Fibroblast of skin of back (primary cell): ENCODE results near the gene ZNF804A.
A peak's percentile ranks its signal among the peaks of the same experiment; 100 is the strongest.

ENCODE experiments used
- DNase-seq: peaks from one replicate; pipeline ENCODE4 v3.0.0-alpha.2; 2013

Gene ZNF804A

GRCh38 chr2:184611361-184612085, 13.2 kb downstream of the ZNF804A start:
- peak; percentile 57 for DNase-seq

GRCh38 chr2:184620367-184620766, 22.0 kb downstream of the ZNF804A start:
- peak; percentile 1 for DNase-seq

- DNase-seq: no peak
These were observed 26.0 kb downstream of the ZNF804A start for GRCh38 chr2:184624311-184624710.

- no peak for DNase-seq
These were observed 29.7 kb downstream of the ZNF804A start for GRCh38 chr2:184628051-184628450.

- DNase-seq: no peak
These were observed 35.4 kb downstream of the ZNF804A start for GRCh38 chr2:184633726-184634125.

- no peak for DNase-seq
These were observed 39.5 kb downstream of the ZNF804A start for GRCh38 chr2:184637781-184638180.

GRCh38 chr2:184644685-184645084, 46.4 kb downstream of the ZNF804A start:
- no peak for DNase-seq

GRCh38 chr2:184646177-184646576, 47.8 kb downstream of the ZNF804A start:
- DNase-seq: peak; percentile 27

GRCh38 chr2:184646593-184646992, 48.3 kb downstream of the ZNF804A start:
- DNase-seq: no peak

GRCh38 chr2:184654945-184655344, 56.6 kb downstream of the ZNF804A start:
- no peak for DNase-seq

GRCh38 chr2:184677171-184677570, 78.8 kb downstream of the ZNF804A start:
- no peak for DNase-seq

GRCh38 chr2:184679219-184680018, 81.1 kb downstream of the ZNF804A start:
- no peak for DNase-seq

GRCh38 chr2:184680825-184681224, 82.5 kb downstream of the ZNF804A start:
- DNase-seq: no peak

GRCh38 chr2:184681642-184682321, 83.5 kb downstream of the ZNF804A start:
- no peak for DNase-seq

- DNase-seq: no peak
These were observed 85.6 kb downstream of the ZNF804A start for GRCh38 chr2:184683911-184684310.

GRCh38 chr2:184685999-184686841, 87.9 kb downstream of the ZNF804A start:
- DNase-seq: peak; percentile 18

GRCh38 chr2:184689638-184690037, 91.3 kb downstream of the ZNF804A start:
- no peak for DNase-seq

GRCh38 chr2:184692141-184692734, 93.9 kb downstream of the ZNF804A start:
- DNase-seq: peak; percentile 19

GRCh38 chr2:184696644-184697043, 98.3 kb downstream of the ZNF804A start:
- no peak for DNase-seq

- no peak for DNase-seq
These were observed 100.1 kb downstream of the ZNF804A start for GRCh38 chr2:184698476-184698875.

- no peak for DNase-seq
These were observed 123.6 kb downstream of the ZNF804A start for GRCh38 chr2:184721881-184722280.

GRCh38 chr2:184727813-184728212, 129.5 kb downstream of the ZNF804A start:
- no peak for DNase-seq
